Activated CD4-positive, alpha-beta T cell treated with anti-CD3 and anti-CD28 coated beads, Interleukin-2, amount 50 U/mL, for 4 hours (primary cell): ENCODE results near the gene CAMKMT.

Experiments
- DNase-seq, 2 experiments: peaks; one replicate each; pipeline ENCODE4 v3.0.0-alpha.2; 2020

The CAMKMT gene

DNA sequence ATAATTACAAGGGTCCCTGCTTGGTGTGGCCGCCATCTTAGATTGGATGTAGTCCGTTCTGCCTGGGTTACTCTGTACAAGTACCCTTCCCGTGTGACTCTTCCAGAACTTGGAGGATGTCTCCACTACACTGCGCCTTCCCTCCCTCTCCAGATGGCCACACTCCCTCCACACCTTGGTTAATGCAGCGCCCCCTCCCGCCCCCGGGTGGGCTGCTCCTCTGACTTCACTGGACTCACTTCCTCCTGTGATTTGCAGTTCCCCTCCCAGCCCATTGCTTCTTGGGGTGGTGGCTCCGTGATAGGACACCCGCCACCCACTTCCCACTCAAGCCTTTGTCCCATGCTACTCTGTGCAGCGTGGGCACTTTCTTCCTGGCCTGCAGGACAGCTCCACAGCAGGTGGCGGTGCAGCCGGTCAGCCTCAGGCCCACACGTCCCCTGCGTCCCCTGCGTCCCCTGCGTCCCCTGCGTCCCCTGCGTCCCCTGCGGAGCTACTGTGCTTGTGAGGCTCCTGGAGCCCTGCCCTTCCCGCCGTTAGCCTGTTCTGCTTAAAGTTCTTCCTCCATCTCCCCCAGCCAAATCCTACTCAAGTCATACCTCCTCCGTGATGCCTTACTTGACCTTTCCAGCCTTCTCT, 449.3 kb downstream of the CAMKMT start:
- DNase-seq: no peak

- no peak for DNase-seq
Measured at GRCh38 chr2:44813165-44813564, 451.4 kb downstream of the CAMKMT start.

DNA sequence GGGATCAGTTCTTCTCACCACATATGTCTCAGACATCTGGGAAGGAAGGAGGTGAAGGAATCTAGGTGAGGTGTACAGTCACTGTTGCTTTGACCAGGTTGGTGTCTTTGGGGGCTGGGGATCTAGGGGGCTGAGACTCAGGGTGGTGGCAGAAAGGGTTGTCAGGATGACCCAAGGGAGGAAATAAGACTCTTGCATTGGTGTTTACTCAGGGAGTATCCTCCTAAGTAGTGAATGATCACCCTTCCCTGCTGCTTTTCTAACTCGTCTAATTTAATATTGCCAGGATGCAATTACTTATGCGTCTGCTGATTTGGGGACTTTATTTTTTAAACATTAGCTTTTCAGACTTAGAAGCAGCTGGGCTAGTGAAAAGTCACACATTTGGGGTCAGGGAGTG, 451.9 kb downstream of the CAMKMT start:
- no peak for DNase-seq

- no peak for DNase-seq
Measured at GRCh38 chr2:44817256-44817655, 455.5 kb downstream of the CAMKMT start.

- DNase-seq: no peak
Measured at GRCh38 chr2:44817673-44818335, 456.1 kb downstream of the CAMKMT start.

- DNase-seq: no peak
Measured at GRCh38 chr2:44819061-44819460, 457.3 kb downstream of the CAMKMT start.

DNA sequence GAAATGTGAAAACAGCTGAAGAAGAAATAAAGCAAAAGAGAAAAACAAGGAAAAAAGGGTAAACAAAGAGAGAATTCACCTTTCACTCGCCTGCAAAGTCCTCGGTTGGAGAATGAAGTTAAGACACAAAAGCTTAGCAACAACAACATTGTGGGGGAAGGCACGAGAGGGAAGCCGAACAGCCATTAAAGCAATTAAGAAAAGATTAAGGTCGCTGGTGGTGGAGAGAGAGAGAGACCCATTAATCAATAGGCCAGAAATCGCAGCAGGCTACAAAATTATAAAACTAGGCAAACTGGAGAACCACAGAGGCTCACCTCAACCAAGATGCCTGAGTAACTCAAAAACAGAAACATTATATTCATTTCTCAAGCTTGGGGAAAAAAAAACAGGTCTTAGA, 459.8 kb downstream of the CAMKMT start:
- no peak for DNase-seq

- no peak for DNase-seq
Measured at GRCh38 chr2:44822174-44822573, 460.4 kb downstream of the CAMKMT start.
